ENCODE measurements around the gene ARHGEF28. TPM values are rescaled to one million over a fixed set of nuclear protein-coding genes. Genes with fewer than 3 reads are reported as not detected.

ARHGEF28 gene
- total RNA-seq, 4 donors from 2014 or later, result 12.7 to 31.2 (median 19.2) TPM

- Histone ChIP-seq H3K27ac (replicated peaks in 1 of 4) (no peak overlapping the region), H3K27me3 (no peaks in the 10 kb centered on the region), H3K9me3 (no peaks in the 10 kb centered on the region), H3K4me1 (no peaks in the 10 kb centered on the region), H3K4me3 (no peak overlapping the region), H3K36me3 (peaks cover 0 to 6% (median 0%) of the 10 kb centered on the region in 4 donors)
- DNase-seq (ENCODE audit: extremely low spot score), result no peak
- intact Hi-C loops (cut with DNase I), result no loop called here
- TF ChIP-seq POLR2A (IDR thresholded peaks at IDR 0.05; ENCODE audit: low read depth), result no peak
- TF ChIP-seq CTCF (IDR thresholded peaks at IDR 0.05), result no peak
- TF ChIP-seq EP300 (IDR thresholded peaks at IDR 0.05), result no peak
- no peak for TF ChIP-seq POLR2AphosphoS5 (IDR thresholded peaks at IDR 0.05)
Measured at GRCh38 chr5:73836607-73837006, 210.6 kb downstream of the ARHGEF28 start.

GRCh38 chr5:73838901-73839300, 212.9 kb downstream of the ARHGEF28 start:
- no peaks in the 10 kb centered on the region for H3K27me3 ChIP-seq
- no peak for DNase-seq (ENCODE audit: extremely low spot score)
- no peak overlapping the region for H3K4me3 ChIP-seq
- H3K4me1 ChIP-seq, result no peaks in the 10 kb centered on the region
- no peaks in the 10 kb centered on the region for H3K9me3 ChIP-seq
- TF ChIP-seq POLR2A (IDR thresholded peaks at IDR 0.05; ENCODE audit: low read depth), result no peak
- no peak for TF ChIP-seq CTCF (IDR thresholded peaks at IDR 0.05)
- TF ChIP-seq POLR2AphosphoS5 (IDR thresholded peaks at IDR 0.05), result no peak
- no peak for TF ChIP-seq EP300 (IDR thresholded peaks at IDR 0.05)
- intact Hi-C loops (cut with DNase I), result no loop called here
- 70% methylated on average over 1 of the region's 1 CpG for WGBS
- no peak overlapping the region for H3K27ac ChIP-seq (replicated peaks in 1 of 4)
- H3K36me3 ChIP-seq, result no peaks in the 10 kb centered on the region

- no peak for TF ChIP-seq CTCF (IDR thresholded peaks at IDR 0.05)
- TF ChIP-seq EP300 (IDR thresholded peaks at IDR 0.05), result no peak
- TF ChIP-seq POLR2A (IDR thresholded peaks at IDR 0.05; ENCODE audit: low read depth), result no peak
- TF ChIP-seq POLR2AphosphoS5 (IDR thresholded peaks at IDR 0.05), result no peak
- no peaks in the 10 kb centered on the region for H3K36me3 ChIP-seq
- intact Hi-C loops (cut with DNase I), result no loop called here
- H3K9me3 ChIP-seq, result no peaks in the 10 kb centered on the region
- H3K4me1 ChIP-seq, result no peaks in the 10 kb centered on the region
- no peak overlapping the region for H3K27ac ChIP-seq (replicated peaks in 1 of 4)
- DNase-seq (ENCODE audit: extremely low spot score), result no peak
- H3K27me3 ChIP-seq, result no peaks in the 10 kb centered on the region
- no peak overlapping the region for H3K4me3 ChIP-seq
Measured at GRCh38 chr5:73841641-73842040, 215.6 kb downstream of the ARHGEF28 start.

GRCh38 chr5:73844165-73844564, 218.2 kb downstream of the ARHGEF28 start:
- no peaks in the 10 kb centered on the region for H3K9me3 ChIP-seq
- H3K27me3 ChIP-seq, result no peaks in the 10 kb centered on the region
- 85% methylated on average over 5 of the region's 5 CpGs for WGBS
- intact Hi-C loops (cut with DNase I), result no loop called here
- no peak for DNase-seq (ENCODE audit: extremely low spot score)
- TF ChIP-seq POLR2A (IDR thresholded peaks at IDR 0.05; ENCODE audit: low read depth) (no peak), POLR2AphosphoS5 (IDR thresholded peaks at IDR 0.05) (no peak), CTCF (IDR thresholded peaks at IDR 0.05) (no peak), EP300 (IDR thresholded peaks at IDR 0.05) (no peak)
- H3K27ac ChIP-seq (replicated peaks in 1 of 4), result no peak overlapping the region
- no peak overlapping the region for H3K4me3 ChIP-seq
- no peaks in the 10 kb centered on the region for H3K4me1 ChIP-seq
- no peaks in the 10 kb centered on the region for H3K36me3 ChIP-seq

- Histone ChIP-seq H3K27ac (replicated peaks in 1 of 4) (no peak overlapping the region), H3K4me3 (no peak overlapping the region), H3K27me3 (no peaks in the 10 kb centered on the region), H3K4me1 (peaks cover 0 to 2% (median 0%) of the 10 kb centered on the region in 4 donors), H3K36me3 (no peaks in the 10 kb centered on the region), H3K9me3 (no peaks in the 10 kb centered on the region)
- intact Hi-C loops (cut with DNase I), result no loop called here
- DNase-seq (ENCODE audit: extremely low spot score), result no peak
- whole genome bisulfite sequencing, result 75% methylated on average over 2 of the region's 2 CpGs
- TF ChIP-seq POLR2A (IDR thresholded peaks at IDR 0.05; ENCODE audit: low read depth), result no peak
- no peak for TF ChIP-seq EP300 (IDR thresholded peaks at IDR 0.05)
- no peak for TF ChIP-seq CTCF (IDR thresholded peaks at IDR 0.05)
- TF ChIP-seq POLR2AphosphoS5 (IDR thresholded peaks at IDR 0.05), result no peak
Measured at GRCh38 chr5:73851471-73852181, 225.6 kb downstream of the ARHGEF28 start.
